ENCODE data around the gene MAD2L1BP. TPM values are rescaled to one million over a fixed set of nuclear protein-coding genes. Genes with fewer than 3 reads are reported as not detected.

Gene MAD2L1BP
- total RNA-seq, 1 experiment from 2014 or later = 33.5 TPM

- CTCF ChIA-PET = no interaction called here
Observed at GRCh38 chr6:43689421-43689820, 53.8 kb downstream of the MAD2L1BP start.

More at GRCh38 chr6:43689421-43689820, 53.8 kb downstream of the MAD2L1BP start:
- DNase-seq = no peak
- Mint-ChIP-seq H3K27me3 (ENCODE audit: insufficient read depth, unreplicated experiment) (no peaks in the 10 kb centered on the region), H3K9me3 (ENCODE audit: unreplicated experiment) (no peaks in the 10 kb centered on the region), H3K4me1 (ENCODE audit: low read depth, unreplicated experiment) (peaks cover 19% of the 10 kb centered on the region), H3K27ac (ENCODE audit: unreplicated experiment) (no peak overlapping the region), H3K36me3 (ENCODE audit: insufficient read depth, unreplicated experiment) (peaks cover 8% of the 10 kb centered on the region), H3K4me3 (ENCODE audit: unreplicated experiment) (no peak overlapping the region)
- intact Hi-C loops (cut with micrococcal nuclease; ENCODE audit: unreplicated experiment) = no loop called here
- BruUV-seq (replicated peaks) = no TSS peak
- POLR2A ChIA-PET = no interaction called here
- Histone ChIP-seq H3K9me3 (no peaks in the 10 kb centered on the region), H3K36me3 (ENCODE audit: control insufficient read depth, insufficient read depth, low read length) (no peaks in the 10 kb centered on the region), H3K4me1 (peaks cover 7% of the 10 kb centered on the region; the same call in 1 of the 2 replicates), H3K27me3 (replicated peaks; ENCODE audit: control insufficient read depth, insufficient read depth, low read length) (no peaks in the 10 kb centered on the region), H3K4me3 (ENCODE audit: low read depth, low read length) (no peak overlapping the region)
- no peak for TF ChIP-seq CTCF (IDR thresholded peaks at IDR 0.05; ENCODE audit: insufficient read depth in 1 of 2, low read depth in 1 of 2, low read length in 1 of 2, severe bottlenecking in 1 of 2, unreplicated experiment in 1 of 2)

Other genes starting within 250 kb of the MAD2L1BP start
- gene ABCC10, start 208.3 kb upstream of the MAD2L1BP start, total RNA-seq (2022) = 40.1 and 45.1 TPM in 2 replicates
- 0.75 and 1.2 TPM in 2 replicates for gene DLK2, start 180.3 kb upstream of the MAD2L1BP start, total RNA-seq (2022)
- gene TJAP1, start 158.3 kb upstream of the MAD2L1BP start, total RNA-seq (2022) = 34.0 and 39.4 TPM in 2 replicates
- gene LRRC73, start 125.5 kb upstream of the MAD2L1BP start, total RNA-seq (2022) = 0.14 and 0.19 TPM in 2 replicates
- gene YIPF3, start 118.9 kb upstream of the MAD2L1BP start, total RNA-seq (2022) = 83.3 and 99.8 TPM in 2 replicates
- gene POLR1C, start 118.8 kb upstream of the MAD2L1BP start, total RNA-seq (2022) = 43.7 and 45.1 TPM in 2 replicates
- 79.3 and 93.4 TPM in 2 replicates for gene XPO5, start 59.8 kb upstream of the MAD2L1BP start, total RNA-seq (2022)
- gene POLH, start 59.7 kb upstream of the MAD2L1BP start, total RNA-seq (2022) = 12.3 and 14.2 TPM in 2 replicates
- 44.2 and 47.2 TPM in 2 replicates for gene GTPBP2, start 6.6 kb upstream of the MAD2L1BP start, total RNA-seq (2022)
- not detected in 2 replicates for gene RSPH9, start 9.2 kb downstream of the MAD2L1BP start, total RNA-seq (2022)
- 65.4 and 66.7 TPM in 2 replicates for gene MRPS18A, start 52.0 kb downstream of the MAD2L1BP start, total RNA-seq (2022)
- 172 and 174 TPM in 2 replicates for gene VEGFA, start 134.4 kb downstream of the MAD2L1BP start, total RNA-seq (2022)